Fibroblast of the conjunctiva (primary cell): ENCODE data around the gene ANP32A.

Source experiments
- DNase-seq: peaks from one replicate; pipeline ENCODE4 v3.0.0-alpha.2; 2010; ENCODE audit warnings: low read depth

Gene ANP32A

GRCh38 chr15:68797599-68798345, 22.9 kb downstream of the ANP32A start:
- DNase-seq = no peak

GRCh38 chr15:68797191-68797590, 23.5 kb downstream of the ANP32A start:
- no peak for DNase-seq

- DNase-seq = no peak
Observed at GRCh38 chr15:68796576-68796975, 24.1 kb downstream of the ANP32A start.

- peak; percentile 49 for DNase-seq
Observed at GRCh38 chr15:68795298-68795848, 25.3 kb downstream of the ANP32A start.

GRCh38 chr15:68794863-68795262, 25.8 kb downstream of the ANP32A start:
- no peak for DNase-seq

- no peak for DNase-seq
Observed at GRCh38 chr15:68794307-68794706, 26.4 kb downstream of the ANP32A start.

- DNase-seq = no peak
Observed at GRCh38 chr15:68793776-68794175, 26.9 kb downstream of the ANP32A start.

- no peak for DNase-seq
Observed at GRCh38 chr15:68792901-68793766, 27.6 kb downstream of the ANP32A start.

GRCh38 chr15:68791431-68792283, 29.0 kb downstream of the ANP32A start:
- DNase-seq = no peak

GRCh38 chr15:68790910-68791309, 29.8 kb downstream of the ANP32A start:
- no peak for DNase-seq

- DNase-seq = no peak
Observed at GRCh38 chr15:68790242-68790575, 30.5 kb downstream of the ANP32A start.

GRCh38 chr15:68789534-68790241, 31.0 kb downstream of the ANP32A start:
- DNase-seq = no peak

GRCh38 chr15:68789091-68789490, 31.6 kb downstream of the ANP32A start:
- DNase-seq = no peak

GRCh38 chr15:68788264-68788624, 32.5 kb downstream of the ANP32A start:
- DNase-seq = no peak

- no peak for DNase-seq
Observed at GRCh38 chr15:68787609-68788263, 33.0 kb downstream of the ANP32A start.

GRCh38 chr15:68786753-68787152, 33.9 kb downstream of the ANP32A start:
- no peak for DNase-seq

GRCh38 chr15:68785541-68785940, 35.2 kb downstream of the ANP32A start:
- DNase-seq = no peak

- DNase-seq = no peak
Observed at GRCh38 chr15:68784206-68784605, 36.5 kb downstream of the ANP32A start.

GRCh38 chr15:68783226-68784058, 37.3 kb downstream of the ANP32A start:
- DNase-seq = no peak

GRCh38 chr15:68782589-68783161, 38.0 kb downstream of the ANP32A start:
- no peak for DNase-seq
